Measurements from ENCODE around the gene GVQW3. TPM values are rescaled to one million over a fixed set of nuclear protein-coding genes. Genes with fewer than 3 reads are reported as not detected.

Gene GVQW3
- total and polyA plus RNA-seq, 2 of the 13 experiments (the other 11 are each of a cell fraction or from before 2014, with no cell fraction given): 5.0 to 5.6 TPM

GRCh38 chr11:76380977-76381719, at the start of gene GVQW3, which contains the start of gene THAP12 (continued):
- TF ChIP-seq NFAT5 (CRISPR knock-in tag; IDR thresholded peaks at IDR 0.05) (no peak), SRSF4 (IDR thresholded peaks at IDR 0.05; ENCODE audit: low read depth, low read length, poor library complexity, severe bottlenecking) (no peak)

GRCh38 chr11:76334826-76335389, 46.2 kb upstream of the GVQW3 start:
- H2AFZ ChIP-seq (ENCODE audit: low read length): no peak overlapping the region
- intact Hi-C loops (cut with micrococcal nuclease; ENCODE audit: unreplicated experiment): no loop called here
- H3K36me3 ChIP-seq (replicated peaks in 1 of 2; ENCODE audit: control insufficient read depth in 1 of 2, insufficient read depth in 2 of 2, low read length in 2 of 2): no peaks in the 10 kb centered on the region
- H3K4me3 ChIP-seq (replicated peaks in 1 of 3; ENCODE audit: insufficient read depth in 1 of 3, low read depth in 2 of 3, low read length in 3 of 3): no peak overlapping the region
- H3K4me1 ChIP-seq (ENCODE audit: insufficient read depth, low read length): peaks cover 9% of the 10 kb centered on the region
- H3K4me2 ChIP-seq (ENCODE audit: low read depth, low read length): no peak overlapping the region
- BruUV-seq (replicated peaks): no TSS peak
- ChIA-PET POLR2A (no interaction called here), CTCF (ENCODE audit: low intra/inter-chr PET ratio, low total read pairs) (no interaction called here)
- no peaks in the 10 kb centered on the region for H3K27me3 ChIP-seq (ENCODE audit: control insufficient read depth in 1 of 2, insufficient read depth in 2 of 2, low read length in 2 of 2)
- FAIRE-seq (no peak), ATAC-seq (no peak), DNase-seq (ENCODE audit: low spot score) (no peak)
- H4K20me1 ChIP-seq (ENCODE audit: insufficient read depth, low read length): no peaks in the 10 kb centered on the region
- TF ChIP-seq CEBPB (IDR thresholded peaks at IDR 0.05; ENCODE audit: borderline replicate concordance, low read depth, low read length) (peak; percentile 55), KDM2A (CRISPR knock-in tag; IDR thresholded peaks at IDR 0.05; ENCODE audit: borderline replicate concordance, low read depth) (no peak), ZFP36L1 (CRISPR knock-in tag; IDR thresholded peaks at IDR 0.05) (no peak)
- WGBS (ENCODE audit: low lambda C conversion rate): 85% methylated on average over 5 of the region's 5 CpGs
- no peaks in the 10 kb centered on the region for H3K79me2 ChIP-seq (ENCODE audit: insufficient read depth, low read length)
- H3K27ac ChIP-seq (ENCODE audit: extremely low read length, insufficient read depth, low read length): no peak overlapping the region
- H3K9ac ChIP-seq (ENCODE audit: insufficient read depth, low read depth, low read length): no peak overlapping the region
- H3K9me3 ChIP-seq (ENCODE audit: low read length): peaks cover 22% of the 10 kb centered on the region
- in situ Hi-C loops (cut with HindIII; ENCODE audit: extremely low pct_ligation_motif_present, low pct_unique_long_range_greater_than_20kb): no loop called here
